ENCODE results near the gene TMEM132D. TPM values are rescaled to one million over a fixed set of nuclear protein-coding genes. Genes with fewer than 3 reads are reported as not detected.

Gene TMEM132D
- total RNA-seq, 1 donor, result not detected

DNA sequence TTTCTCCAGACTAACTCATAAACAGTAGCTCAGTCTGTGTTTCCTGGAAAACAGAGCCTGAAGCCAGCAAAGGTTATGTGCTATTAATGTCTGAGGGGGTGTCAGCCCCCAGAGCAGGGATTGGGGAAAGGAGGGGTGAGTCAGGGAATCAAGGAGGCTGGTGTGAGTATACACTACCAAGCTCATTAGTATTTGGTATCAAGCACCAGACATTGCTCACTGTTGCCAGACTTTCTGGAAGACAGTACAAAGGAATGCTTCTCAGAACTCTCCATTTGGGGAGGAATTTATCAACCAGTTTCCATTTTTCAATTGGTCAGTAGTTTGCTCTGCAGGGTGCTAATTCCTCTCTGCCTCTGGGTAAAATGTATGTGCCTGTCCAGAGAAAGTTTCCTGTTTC, 607.2 kb downstream of the TMEM132D start:
- DNase-seq (ENCODE audit: low read depth in 2 of 3, low spot score in 2 of 3), result no peak

DNA sequence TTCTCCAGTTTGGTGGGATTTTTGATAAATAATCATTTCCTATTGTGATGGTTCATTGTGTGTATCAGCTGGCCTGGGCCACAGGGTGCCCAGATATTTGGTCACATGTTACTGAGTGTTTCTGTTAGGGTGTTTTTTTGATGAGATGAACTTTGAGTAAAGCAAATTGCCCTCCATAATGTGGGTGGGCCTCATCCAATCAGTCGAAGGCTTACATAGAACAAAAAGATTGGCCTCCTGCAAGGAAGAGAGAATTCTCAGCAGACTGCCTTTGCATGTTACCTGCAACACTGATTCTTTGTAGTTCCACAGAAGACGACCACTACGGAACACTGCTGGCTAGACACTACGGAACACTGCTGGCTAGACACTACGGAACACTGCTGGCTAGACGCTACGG, 609.0 kb downstream of the TMEM132D start:
- DNase-seq (ENCODE audit: low read depth in 2 of 3, low spot score in 2 of 3), result no peak

DNA sequence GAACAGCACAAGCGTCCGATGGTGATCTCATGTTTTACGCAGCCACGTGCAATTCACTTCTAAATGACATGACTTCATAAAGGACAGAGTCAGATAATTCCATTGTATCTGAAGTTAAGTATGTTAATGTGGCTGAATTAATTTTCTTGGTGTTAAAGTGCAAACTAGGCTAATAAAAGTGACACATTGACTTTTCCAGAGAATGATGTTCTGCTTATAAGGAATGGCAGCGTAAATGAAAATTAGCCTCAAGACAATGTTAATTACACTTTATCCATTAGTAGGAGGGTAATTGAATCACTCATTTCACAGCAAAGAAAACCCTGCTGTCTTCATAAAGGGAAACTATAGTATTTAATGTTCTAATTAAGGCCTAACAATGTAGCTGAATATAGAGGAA, 624.1 kb downstream of the TMEM132D start:
- DNase-seq (ENCODE audit: low read depth in 2 of 3, low spot score in 2 of 3), result no peak

DNA sequence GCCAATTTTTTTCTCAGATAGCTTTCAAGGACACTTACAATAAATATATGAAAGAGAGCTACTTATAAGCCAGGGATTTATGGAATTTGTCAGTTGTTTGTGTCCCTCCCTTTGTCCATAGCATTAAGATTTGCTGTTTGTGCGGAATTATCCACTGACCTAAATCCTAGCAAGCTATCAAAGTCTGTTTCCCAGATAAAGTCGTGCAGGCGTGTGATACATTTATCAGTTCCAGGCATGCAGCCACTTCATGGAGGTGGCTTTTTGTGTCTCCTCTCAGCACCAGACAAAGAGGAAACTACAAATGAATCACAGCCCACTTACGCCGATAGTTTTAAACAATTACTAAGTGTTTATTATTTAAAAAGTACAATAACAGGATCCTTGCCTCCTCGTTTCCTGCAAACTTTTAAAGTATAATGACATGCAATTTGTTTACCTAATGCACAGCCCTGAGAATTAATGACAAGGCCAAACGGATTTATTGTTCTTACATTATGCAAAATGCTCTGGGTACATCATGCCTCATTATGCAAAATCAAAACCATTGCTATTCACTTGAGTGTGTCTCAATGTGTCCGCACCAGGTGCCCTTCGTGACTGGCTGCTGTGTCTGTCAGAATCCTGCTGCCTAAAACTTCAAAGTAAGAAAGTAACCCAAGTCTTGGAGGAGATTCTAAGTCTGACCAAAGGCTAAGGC, 627.3 kb downstream of the TMEM132D start:
- no peak for DNase-seq (ENCODE audit: low read depth in 2 of 3, low spot score in 2 of 3)

DNA sequence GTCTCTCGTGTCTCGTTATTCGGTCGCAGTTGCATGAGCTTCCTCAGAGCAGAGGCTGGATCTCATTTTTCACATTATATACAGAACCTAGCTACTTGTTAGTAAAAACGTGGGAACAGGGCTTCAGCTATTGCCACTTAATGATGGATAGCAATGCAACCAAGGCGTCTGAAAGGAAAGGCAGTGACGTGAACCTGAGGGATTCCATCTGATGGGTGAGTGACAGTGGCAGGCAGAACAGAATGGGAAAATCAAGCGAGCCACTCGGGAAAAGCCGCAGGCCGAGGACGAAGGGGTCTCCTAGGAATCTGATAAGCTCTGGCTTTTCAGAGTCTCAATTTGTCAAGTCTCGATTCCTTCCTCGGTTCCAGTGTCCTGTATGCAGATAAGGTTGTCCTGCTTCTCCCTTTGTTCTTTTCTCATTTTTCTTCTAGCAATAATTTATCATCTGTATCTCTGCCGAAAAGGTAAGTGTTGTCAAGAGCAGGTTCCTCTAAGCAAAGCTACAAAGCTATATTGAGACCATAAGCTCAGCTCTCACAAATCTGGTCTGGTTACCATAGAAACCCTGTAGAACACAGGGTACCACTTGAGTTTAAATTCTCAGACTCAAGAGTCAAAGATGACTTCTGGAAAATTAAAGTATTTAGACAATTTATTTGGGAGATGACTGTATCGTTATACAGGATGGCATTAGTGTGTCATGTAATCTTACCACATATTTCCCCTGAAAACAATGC, 633.9 kb downstream of the TMEM132D start:
- DNase-seq (ENCODE audit: low read depth in 2 of 3, low spot score in 2 of 3), result no peak

DNA sequence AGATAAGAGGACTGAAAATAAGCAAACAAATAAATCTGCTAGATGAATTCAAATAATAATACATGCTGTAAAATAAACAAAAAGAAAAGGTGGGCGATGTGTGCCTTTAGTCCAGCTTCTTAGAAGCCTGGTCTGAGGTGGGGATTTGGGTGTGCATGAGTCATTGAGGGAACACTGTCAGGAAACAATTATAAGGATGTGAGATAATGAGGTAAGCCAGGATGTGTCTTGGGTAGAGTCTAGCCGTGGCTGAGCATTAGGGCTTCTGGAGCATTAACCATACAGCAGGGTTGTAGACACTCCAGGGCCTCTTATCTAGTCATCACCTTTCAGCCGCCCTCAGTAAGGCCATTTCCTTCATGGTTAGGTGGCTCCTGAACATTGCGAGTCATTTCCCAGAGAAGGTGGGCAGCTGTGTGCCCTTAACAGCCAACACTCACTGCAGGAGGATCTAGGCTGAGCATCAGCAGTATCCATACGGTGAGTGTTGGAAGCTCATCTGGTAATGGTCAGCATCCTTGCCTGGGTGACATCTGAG, 645.0 kb downstream of the TMEM132D start:
- no peak for DNase-seq (ENCODE audit: low read depth in 2 of 3, low spot score in 2 of 3)

DNA sequence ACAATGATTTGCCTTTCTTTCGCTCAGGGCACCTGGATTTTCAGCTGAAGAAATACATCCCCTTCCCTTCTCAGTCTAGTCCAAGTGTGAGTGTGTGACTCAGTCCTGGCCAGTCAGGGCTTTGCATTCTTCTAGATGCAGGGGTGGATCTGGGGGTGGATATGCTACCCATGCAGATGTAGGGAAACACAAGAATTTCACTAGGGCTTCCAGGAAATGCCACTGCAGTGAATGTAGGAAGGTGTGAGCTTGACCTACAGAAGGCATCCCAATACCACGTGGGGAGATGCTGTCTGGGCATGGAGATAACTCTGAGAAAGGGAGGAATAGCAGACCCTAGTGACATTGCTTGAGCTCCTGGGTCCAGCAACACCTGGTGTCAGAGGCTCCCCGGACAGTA, 646.3 kb downstream of the TMEM132D start:
- DNase-seq (ENCODE audit: low read depth in 2 of 3, low spot score in 2 of 3), result no peak

DNA sequence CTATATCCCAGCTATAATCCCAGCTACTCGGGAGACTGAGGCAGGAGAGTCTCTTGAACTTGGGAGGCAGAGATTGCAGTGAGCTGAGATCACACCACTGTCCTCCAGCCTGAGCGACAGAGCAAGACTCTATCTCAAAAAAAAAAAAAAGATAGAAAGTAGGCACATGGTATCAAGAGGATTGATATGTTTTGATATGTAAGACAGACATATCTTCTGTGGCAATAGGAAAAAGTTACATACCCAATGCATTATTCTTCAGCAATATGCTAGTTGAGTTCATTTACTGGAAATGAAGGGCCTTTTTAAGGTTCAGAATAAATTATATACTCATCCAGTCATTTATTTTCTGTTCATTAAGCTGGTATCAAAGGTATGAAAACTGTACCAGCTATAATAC, 657.2 kb downstream of the TMEM132D start:
- DNase-seq (ENCODE audit: low read depth in 2 of 3, low spot score in 2 of 3), result no peak

DNA sequence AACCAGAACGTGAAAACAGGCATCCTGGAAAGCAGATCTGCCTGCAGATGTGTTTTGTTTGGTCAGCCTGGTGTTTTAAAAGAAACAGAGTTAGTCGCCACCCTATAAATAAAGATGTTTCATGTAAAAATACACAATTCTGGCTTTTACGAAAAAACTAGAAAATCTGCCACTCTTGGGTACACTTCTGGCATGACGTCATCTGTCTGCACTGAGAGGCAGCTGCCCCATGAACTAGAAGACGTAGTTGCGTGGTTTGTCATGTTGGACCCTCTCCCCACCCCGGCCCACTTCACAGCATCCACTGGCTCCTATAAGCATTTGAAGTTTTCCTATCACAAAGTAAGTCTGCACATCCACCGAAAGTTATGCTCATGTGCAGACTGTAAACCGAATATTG, 658.1 kb downstream of the TMEM132D start:
- DNase-seq (ENCODE audit: low read depth in 2 of 3, low spot score in 2 of 3), result no peak

DNA sequence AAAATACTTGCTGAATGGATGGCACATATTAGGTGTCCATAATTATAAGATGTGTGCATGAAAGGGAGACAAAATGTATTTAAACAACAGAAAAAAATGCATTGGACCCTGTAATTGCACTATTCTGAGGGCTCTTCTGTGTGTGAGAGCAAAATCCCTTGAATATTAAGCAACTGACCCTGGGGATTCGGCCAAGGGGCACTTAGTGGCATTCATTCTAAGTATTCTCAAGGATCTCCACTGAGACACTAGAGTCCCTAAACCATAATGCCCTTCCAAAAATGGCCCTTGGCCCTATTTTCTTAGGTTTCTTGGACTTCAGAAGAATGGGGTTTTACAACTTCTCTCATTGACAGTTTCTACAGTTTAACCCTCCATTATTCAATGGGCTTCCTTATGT, 662.0 kb downstream of the TMEM132D start:
- no peak for DNase-seq (ENCODE audit: low read depth in 2 of 3, low spot score in 2 of 3)

DNA sequence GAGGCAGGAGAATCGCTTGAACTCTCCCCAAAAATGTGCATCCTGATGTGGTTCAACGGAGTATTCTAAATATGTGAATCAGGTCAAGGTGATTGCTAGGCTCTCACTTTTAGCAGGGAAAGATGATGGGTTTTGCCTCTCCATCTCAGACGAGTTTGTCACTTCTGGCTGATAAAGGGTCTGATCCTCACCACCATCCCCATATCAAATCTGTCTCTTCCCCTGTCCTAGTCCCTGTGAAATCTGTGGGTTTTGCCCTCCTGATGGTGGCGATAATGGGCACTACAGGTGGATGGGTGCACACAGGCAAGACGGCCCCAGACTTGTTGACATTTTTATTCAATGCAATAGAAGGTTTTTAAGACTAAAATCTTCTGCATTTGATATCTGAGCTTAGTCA, 665.9 kb downstream of the TMEM132D start:
- DNase-seq (ENCODE audit: low read depth in 2 of 3, low spot score in 2 of 3), result no peak

DNA sequence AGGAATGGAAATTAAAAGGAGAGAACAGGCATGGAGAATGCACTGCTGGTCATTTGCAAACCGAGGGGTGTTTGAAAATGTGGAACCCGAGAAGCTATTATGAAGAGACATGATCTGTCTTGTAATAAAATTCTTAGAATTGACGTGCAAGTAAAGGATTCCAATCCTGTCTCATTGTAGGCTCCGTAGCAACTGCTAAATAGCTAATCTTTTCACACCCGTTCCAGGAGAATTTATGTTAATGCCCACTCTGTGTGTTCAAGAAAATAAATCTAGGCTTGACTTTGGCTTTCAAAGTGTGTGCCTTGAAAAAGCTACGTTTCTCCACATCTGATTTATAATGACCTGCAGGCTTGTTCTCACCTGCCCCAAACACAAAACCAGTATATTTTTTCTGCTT, 669.6 kb downstream of the TMEM132D start:
- DNase-seq (ENCODE audit: low read depth in 2 of 3, low spot score in 2 of 3), result no peak

DNA sequence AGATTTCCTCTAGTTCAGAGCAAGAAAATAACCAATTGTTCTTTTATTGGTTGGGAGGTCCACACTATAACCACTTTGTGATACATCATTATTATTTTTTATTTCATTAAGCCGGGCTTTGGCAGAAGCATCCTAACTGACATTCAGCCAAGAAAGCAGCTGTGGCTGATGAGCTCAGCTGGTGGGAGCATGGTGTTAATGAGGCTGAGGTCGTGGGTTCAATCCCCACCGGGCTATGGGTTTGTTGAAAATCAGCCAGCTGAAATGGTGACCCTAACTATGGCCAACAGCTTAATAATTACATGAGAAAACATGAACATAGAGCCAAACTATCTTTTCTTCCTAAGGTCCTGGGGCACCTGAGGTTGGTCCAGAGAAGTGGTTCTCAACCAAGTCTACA, 672.3 kb downstream of the TMEM132D start:
- no peak for DNase-seq (ENCODE audit: low read depth in 2 of 3, low spot score in 2 of 3)

DNA sequence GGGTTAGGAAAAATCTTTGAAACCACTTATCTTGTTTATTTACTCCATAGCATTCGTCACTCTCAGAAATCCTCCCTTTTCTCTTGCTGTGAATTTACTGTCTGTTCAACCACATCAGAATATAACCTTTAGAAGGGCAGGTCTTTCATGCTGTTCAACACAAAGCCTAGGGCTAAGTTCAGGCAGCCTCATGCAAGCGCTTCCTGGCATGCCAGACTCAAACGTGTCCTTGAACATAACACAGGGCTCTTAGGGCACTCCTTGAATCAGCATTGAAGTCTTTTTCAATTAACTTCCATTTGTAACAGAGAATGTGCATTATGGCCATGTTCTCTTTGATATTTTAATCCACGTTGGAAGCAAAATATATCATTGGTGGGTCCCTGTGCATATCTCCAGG, 672.8 kb downstream of the TMEM132D start:
- DNase-seq (ENCODE audit: low read depth in 2 of 3, low spot score in 2 of 3), result no peak

DNA sequence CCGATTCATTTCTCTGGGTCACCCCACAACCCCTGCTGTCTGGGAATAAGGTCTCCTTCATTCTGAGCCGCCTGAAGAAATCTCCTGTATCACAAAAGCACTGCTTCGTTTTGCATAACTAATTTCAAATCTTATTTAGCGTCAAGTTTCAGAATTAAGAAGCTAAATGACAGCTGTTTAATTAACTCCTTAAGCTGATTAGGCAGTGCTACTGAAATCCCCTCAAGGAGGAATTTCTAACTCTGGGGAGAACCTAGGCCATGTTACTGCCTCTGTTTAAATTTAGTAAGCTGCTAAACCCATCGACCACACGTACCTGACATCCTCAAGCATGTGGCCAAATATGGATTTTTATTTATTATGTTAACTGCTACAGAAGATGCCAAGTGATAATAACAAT, 677.0 kb downstream of the TMEM132D start:
- no peak for DNase-seq (ENCODE audit: low read depth in 2 of 3, low spot score in 2 of 3)

DNA sequence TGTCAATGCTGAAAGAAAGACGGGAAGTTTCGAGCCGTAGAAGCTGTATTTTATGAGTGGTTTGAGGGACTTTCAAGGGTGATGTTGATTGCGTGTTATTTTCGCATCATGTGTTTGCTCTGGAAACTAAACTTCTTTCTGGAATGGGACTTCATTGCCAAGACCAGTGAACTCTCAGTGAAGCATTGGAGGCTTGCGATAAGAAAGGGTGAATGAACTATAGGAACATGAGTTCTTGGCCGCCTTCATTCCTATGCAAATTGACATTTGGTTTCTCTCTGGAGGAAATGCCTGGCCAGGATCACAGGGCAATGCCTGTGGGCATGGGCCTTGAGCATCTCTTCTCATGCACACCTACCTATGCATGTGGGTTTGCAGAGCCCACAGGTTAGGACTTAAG, 677.8 kb downstream of the TMEM132D start:
- DNase-seq (ENCODE audit: low read depth in 2 of 3, low spot score in 2 of 3), result no peak

DNA sequence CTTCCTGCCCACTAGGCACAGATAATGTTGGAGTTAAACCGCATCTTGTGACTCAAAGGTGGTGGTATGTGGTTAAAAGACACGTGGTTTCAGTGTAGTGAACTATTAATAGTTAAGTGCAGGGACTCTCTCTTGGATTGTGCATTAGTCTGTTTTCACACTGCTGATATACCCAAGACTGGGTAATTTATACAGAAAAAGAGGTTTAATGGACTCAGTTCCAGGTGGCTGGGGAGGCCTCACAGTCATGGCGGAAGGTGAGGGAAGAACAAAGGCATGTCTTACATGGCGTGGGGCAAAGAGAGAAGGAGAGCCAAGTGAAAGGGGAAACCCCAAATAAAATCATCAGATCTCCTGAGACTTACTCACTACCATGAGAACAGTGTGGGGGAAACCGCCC, 688.3 kb downstream of the TMEM132D start:
- no peak for DNase-seq (ENCODE audit: low read depth in 2 of 3, low spot score in 2 of 3)

DNA sequence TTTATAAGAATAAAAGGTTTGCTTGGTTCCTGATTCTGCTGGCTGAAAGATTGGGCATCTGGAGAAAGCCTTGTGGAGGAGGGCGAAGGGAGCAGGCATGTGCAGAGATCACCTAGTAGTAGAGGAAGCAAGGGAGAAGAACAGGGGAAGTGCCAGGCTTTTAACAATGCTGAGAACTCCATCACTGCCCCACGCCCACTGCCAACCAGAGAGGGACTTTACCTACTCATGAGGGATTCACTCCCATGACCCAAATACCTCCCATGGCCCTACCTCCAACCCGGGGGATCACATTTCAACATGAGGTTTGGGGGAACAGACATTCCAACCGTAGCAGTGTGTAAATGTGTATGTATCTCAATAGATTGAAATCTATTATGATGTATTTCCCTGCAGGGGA, 690.3 kb downstream of the TMEM132D start:
- no peak for DNase-seq (ENCODE audit: low read depth in 2 of 3, low spot score in 2 of 3)

DNA sequence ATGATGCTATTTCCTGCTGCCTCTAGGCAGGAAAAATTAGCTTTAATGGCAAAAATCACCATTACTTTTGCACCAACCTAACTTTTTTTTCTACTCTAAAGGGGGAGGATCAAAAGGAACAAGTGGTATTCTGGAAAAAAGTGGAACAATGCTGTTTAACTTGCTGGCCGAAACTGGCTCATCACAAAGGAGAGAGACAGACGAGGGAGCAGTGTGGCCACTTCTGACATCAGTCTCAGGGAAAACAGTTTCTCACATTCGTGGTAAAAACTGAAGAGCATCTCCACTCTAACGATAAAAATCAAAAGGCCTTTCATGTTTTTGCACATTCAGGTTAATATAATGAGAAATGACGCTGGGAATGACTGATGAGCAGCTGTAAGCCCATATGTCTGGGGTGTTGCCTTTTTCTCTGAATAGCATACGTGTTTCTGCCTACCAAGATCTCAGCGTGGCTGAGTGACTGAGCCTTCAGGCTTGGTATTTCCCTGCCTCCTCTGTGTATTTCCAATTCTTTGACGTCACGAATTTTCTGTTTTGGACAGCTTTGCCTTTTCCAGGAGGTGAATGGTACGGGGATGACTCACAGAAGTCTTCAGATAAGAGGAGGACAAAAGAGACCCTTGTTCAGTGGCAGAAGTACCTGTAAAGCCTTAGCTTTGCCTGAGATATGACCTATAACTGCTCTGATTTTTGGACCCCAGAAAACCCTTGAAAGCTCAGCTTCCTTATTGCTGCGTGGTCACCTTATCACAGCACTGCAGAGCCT, 691.8 kb downstream of the TMEM132D start:
- DNase-seq (ENCODE audit: low read depth in 2 of 3, low spot score in 2 of 3), result no peak

DNA sequence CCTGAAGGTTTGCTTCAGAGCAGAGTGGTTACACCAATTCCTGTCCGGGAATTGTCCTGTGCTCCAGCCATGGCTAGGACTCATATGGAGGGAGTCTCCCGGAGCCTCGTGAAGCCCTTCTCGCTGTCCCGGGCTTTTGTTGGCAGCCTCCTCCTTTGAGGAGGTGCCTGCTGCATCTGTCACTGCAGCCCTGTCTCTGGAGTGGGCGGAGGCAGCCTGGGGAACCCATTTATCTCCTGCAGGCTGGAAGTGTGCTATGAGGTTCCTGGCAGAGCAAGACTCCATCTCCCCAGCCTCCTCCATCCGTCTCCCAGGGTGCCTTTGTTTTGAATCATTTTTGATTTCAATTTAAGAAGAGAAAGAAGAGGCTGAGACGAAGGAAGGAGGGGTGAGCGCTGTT, 695.3 kb downstream of the TMEM132D start:
- no peak for DNase-seq (ENCODE audit: low read depth in 2 of 3, low spot score in 2 of 3)

DNA sequence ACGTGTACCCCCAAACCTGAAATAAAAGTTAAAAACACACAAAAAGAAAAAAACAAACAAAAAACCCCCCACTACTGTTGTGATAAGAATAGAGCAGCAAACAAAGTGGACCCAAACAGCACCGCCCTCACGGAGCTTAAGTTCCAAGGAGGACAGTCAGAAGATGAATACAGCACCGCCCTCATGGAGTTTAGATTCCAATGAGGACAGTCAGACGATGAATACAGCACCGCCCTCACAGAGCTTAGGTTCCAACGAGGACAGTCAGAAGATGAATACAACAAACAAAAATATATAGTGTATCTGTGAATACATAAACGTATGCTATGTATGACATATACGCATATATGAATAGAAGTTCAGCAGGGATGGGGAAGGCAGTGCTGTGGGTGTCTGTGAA, 696.7 kb downstream of the TMEM132D start:
- DNase-seq (ENCODE audit: low read depth in 2 of 3, low spot score in 2 of 3), result no peak

DNA sequence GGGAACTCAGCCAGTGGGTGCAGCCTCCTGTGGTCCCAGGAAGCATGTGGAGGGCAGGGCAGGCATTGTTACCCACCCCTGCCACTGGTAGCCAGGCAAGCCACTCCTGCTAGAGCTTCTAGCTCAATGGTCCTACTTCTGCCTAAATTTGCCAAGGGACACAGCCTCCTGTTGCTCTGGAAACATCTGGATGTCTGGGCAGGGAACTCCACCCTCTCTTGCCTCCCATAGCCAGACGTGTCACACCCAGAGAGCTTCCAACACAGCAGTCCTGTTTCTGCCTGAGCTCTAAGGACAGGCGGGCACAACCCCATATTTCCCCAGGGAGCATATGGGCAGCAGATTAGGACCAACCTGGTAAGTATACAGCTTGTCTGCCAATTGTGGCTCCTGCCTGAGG, 700.4 kb downstream of the TMEM132D start:
- no peak for DNase-seq (ENCODE audit: low read depth in 2 of 3, low spot score in 2 of 3)
